Measurements from ENCODE around the gene MAML2.

MAML2 gene

GRCh38 chr11:96331699-96332116 is 11.3 kb downstream of the MAML2 start:
- Histone ChIP-seq H3K36me3 (ENCODE audit: insufficient read depth, low read length) (no peaks in the 10 kb centered on the region), H3K4me3 (ENCODE audit: low read depth in 1 of 2, low read length in 2 of 2) (no peak overlapping the region), H3K4me2 (ENCODE audit: insufficient read depth, low read length) (no peak overlapping the region), H3K4me1 (ENCODE audit: insufficient read depth, low read length) (no peaks in the 10 kb centered on the region), H3K79me2 (ENCODE audit: insufficient read depth, low read length) (no peaks in the 10 kb centered on the region; the same call in 1 of the 2 replicates), H2AFZ (ENCODE audit: low read depth, low read length) (no peak overlapping the region), H3K27me3 (ENCODE audit: insufficient read depth, low read length, poor library complexity) (no peaks in the 10 kb centered on the region), H3K9me3 (ENCODE audit: insufficient read depth, low read length, severe bottlenecking) (no peaks in the 10 kb centered on the region), H3K27ac (ENCODE audit: low read length) (no peak overlapping the region), H4K20me1 (ENCODE audit: insufficient read depth, low read length) (no peaks in the 10 kb centered on the region), H3K9ac (ENCODE audit: low read depth, low read length) (no peak overlapping the region)
- no peak for ATAC-seq (ENCODE audit: insufficient read depth, low read depth)
- no peak for TF ChIP-seq EZH2 (IDR thresholded peaks at IDR 0.05; ENCODE audit: borderline replicate concordance, low read depth, low read length, severe bottlenecking)
- TF ChIP-seq, protein P1, sequence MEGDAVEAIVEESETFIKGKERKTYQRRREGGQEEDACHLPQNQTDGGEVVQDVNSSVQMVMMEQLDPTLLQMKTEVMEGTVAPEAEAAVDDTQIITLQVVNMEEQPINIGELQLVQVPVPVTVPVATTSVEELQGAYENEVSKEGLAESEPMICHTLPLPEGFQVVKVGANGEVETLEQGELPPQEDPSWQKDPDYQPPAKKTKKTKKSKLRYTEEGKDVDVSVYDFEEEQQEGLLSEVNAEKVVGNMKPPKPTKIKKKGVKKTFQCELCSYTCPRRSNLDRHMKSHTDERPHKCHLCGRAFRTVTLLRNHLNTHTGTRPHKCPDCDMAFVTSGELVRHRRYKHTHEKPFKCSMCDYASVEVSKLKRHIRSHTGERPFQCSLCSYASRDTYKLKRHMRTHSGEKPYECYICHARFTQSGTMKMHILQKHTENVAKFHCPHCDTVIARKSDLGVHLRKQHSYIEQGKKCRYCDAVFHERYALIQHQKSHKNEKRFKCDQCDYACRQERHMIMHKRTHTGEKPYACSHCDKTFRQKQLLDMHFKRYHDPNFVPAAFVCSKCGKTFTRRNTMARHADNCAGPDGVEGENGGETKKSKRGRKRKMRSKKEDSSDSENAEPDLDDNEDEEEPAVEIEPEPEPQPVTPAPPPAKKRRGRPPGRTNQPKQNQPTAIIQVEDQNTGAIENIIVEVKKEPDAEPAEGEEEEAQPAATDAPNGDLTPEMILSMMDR (IDR thresholded peaks at IDR 0.05; ENCODE audit: borderline replicate concordance, extremely low read depth, low read length, poor library complexity, severe bottlenecking) = no peak
- no peak for DNase-seq

- Histone ChIP-seq H3K4me1 (ENCODE audit: insufficient read depth, low read length) (no peaks in the 10 kb centered on the region), H3K36me3 (ENCODE audit: insufficient read depth, low read length) (no peaks in the 10 kb centered on the region), H3K4me3 (ENCODE audit: low read depth in 1 of 2, low read length in 2 of 2) (no peak overlapping the region), H3K9ac (ENCODE audit: low read depth, low read length) (no peak overlapping the region), H3K27ac (ENCODE audit: low read length) (no peak overlapping the region), H3K79me2 (ENCODE audit: insufficient read depth, low read length) (no peaks in the 10 kb centered on the region; the same call in 1 of the 2 replicates), H2AFZ (ENCODE audit: low read depth, low read length) (no peak overlapping the region), H3K27me3 (ENCODE audit: insufficient read depth, low read length, poor library complexity) (no peaks in the 10 kb centered on the region), H3K9me3 (ENCODE audit: insufficient read depth, low read length, severe bottlenecking) (no peaks in the 10 kb centered on the region), H4K20me1 (ENCODE audit: insufficient read depth, low read length) (no peaks in the 10 kb centered on the region), H3K4me2 (ENCODE audit: insufficient read depth, low read length) (no peak overlapping the region)
- DNase-seq (no peak), ATAC-seq (ENCODE audit: insufficient read depth, low read depth) (no peak)
- TF ChIP-seq, protein P1 (IDR thresholded peaks at IDR 0.05; ENCODE audit: borderline replicate concordance, extremely low read depth, low read length, poor library complexity, severe bottlenecking) = no peak
- no peak for TF ChIP-seq EZH2 (IDR thresholded peaks at IDR 0.05; ENCODE audit: borderline replicate concordance, low read depth, low read length, severe bottlenecking)
Observed at GRCh38 chr11:96330511-96330859, 12.5 kb downstream of the MAML2 start.

GRCh38 chr11:96329855-96330510 is 13.0 kb downstream of the MAML2 start:
- H3K27ac ChIP-seq (ENCODE audit: low read length) = no peak overlapping the region
- H3K9ac ChIP-seq (ENCODE audit: low read depth, low read length) = no peak overlapping the region
- ATAC-seq (ENCODE audit: insufficient read depth, low read depth) = no peak
- H3K4me3 ChIP-seq (ENCODE audit: low read depth in 1 of 2, low read length in 2 of 2) = no peak overlapping the region
- H3K4me1 ChIP-seq (ENCODE audit: insufficient read depth, low read length) = no peaks in the 10 kb centered on the region
- no peak overlapping the region for H3K4me2 ChIP-seq (ENCODE audit: insufficient read depth, low read length)
- H3K27me3 ChIP-seq (ENCODE audit: insufficient read depth, low read length, poor library complexity) = no peaks in the 10 kb centered on the region
- no peaks in the 10 kb centered on the region for H3K36me3 ChIP-seq (ENCODE audit: insufficient read depth, low read length)
- TF ChIP-seq, protein P1 (IDR thresholded peaks at IDR 0.05; ENCODE audit: borderline replicate concordance, extremely low read depth, low read length, poor library complexity, severe bottlenecking) = no peak
- TF ChIP-seq EZH2 (IDR thresholded peaks at IDR 0.05; ENCODE audit: borderline replicate concordance, low read depth, low read length, severe bottlenecking) = no peak
- H4K20me1 ChIP-seq (ENCODE audit: insufficient read depth, low read length) = no peaks in the 10 kb centered on the region
- no peak overlapping the region for H2AFZ ChIP-seq (ENCODE audit: low read depth, low read length)
- no peaks in the 10 kb centered on the region for H3K9me3 ChIP-seq (ENCODE audit: insufficient read depth, low read length, severe bottlenecking)
- no peak for DNase-seq
- no peaks in the 10 kb centered on the region; the same call in 1 of the 2 replicates for H3K79me2 ChIP-seq (ENCODE audit: insufficient read depth, low read length)

All from DND-41 (cell line).